Gastroesophageal sphincter (tissue), 4 donors: ENCODE results near the gene GLP2R. TPM values are rescaled to one million over a fixed set of nuclear protein-coding genes. Genes with fewer than 3 reads are reported as not detected.

Experiments used
- ATAC-seq: fragments of 150-250 bp; one replicate; pipeline ENCODE4 v1.9.1; 2016; ENCODE audit warnings: mild to moderate bottlenecking, moderate library complexity
- H3K27ac ChIP-seq, 4 donors: fragments of 200-600 bp; sonication (generic) in 3 of 4; 1 replicate in 3 of 4; 2 replicates in 1 of 4; pipeline ENCODE4 v1.5.1; 2016 to 2019
- H3K27me3 ChIP-seq: fragments of 200-600 bp; sonication (generic); one replicate; pipeline ENCODE4 v1.5.1; 2019
- H3K36me3 ChIP-seq, 2 donors: fragments of 200-600 bp; sonication (generic); one replicate each; pipeline ENCODE4 v1.5.1; 2019; ENCODE audit warnings: control low read depth in 1 of 2
- H3K4me1 ChIP-seq, 3 donors: fragments of 200-600 bp; sonication (generic); 1 replicate in 2 of 3; 2 replicates in 1 of 3; pipeline ENCODE4 v1.5.1; 2016 to 2019; ENCODE audit warnings: control low read depth in 2 of 3
- H3K4me3 ChIP-seq, 2 donors: fragments of 200-600 bp; sonication (generic); one replicate each; pipeline ENCODE4 v1.5.1; 2019; ENCODE audit warnings: mild to moderate bottlenecking in 1 of 2, moderate library complexity in 1 of 2
- H3K9me3 ChIP-seq, 3 donors: fragments of 200-600 bp; sonication (generic); one replicate each; pipeline ENCODE4 v1.5.1; 2017 to 2019; ENCODE audit warnings: control low read depth in 2 of 3
- CTCF ChIP-seq, 4 experiments: fragments of 200-600 bp in 2 of 4; fragments of 450-650 bp in 2 of 4; sonication (generic) in 1 of 4; IDR thresholded peaks; one replicate each; pipeline ENCODE4 v1.5.1; 2017 to 2019; ENCODE audit warnings: antibody characterized with exemption in 4 of 4, mild to moderate bottlenecking in 2 of 4, moderate library complexity in 2 of 4
- EP300 ChIP-seq: sonication (generic); formaldehyde crosslinking; IDR thresholded peaks from one replicate; pipeline ENCODE4 v1.6.1; 2017; ENCODE audit warnings: antibody characterized with exemption, mild to moderate bottlenecking
- POLR2A ChIP-seq, 2 donors: fragments of 450-650 bp; IDR thresholded peaks; one replicate each; pipeline ENCODE4 v1.6.1; 2017; ENCODE audit warnings: antibody characterized with exemption in 2 of 2, mild to moderate bottlenecking in 2 of 2, moderate library complexity in 1 of 2
- POLR2AphosphoS5 ChIP-seq: sonication (generic); formaldehyde crosslinking; IDR thresholded peaks from one replicate; pipeline ENCODE4 v1.6.1; 2017; ENCODE audit warnings: antibody characterized with exemption
- WGBS, 2 donors: methylation state at CpG; one replicate each; pipeline ENCODE4 v1.1.5; 2018; ENCODE audit warnings: low coverage in 1 of 2; 5-methylcytosine and 5-hydroxymethylcytosine counted together
- total RNA-seq, 4 donors: library from RNA; depleted of rRNA; stranded (reverse); fragments of >200 nt; gene quantifications; one replicate each; pipeline ENCODE4 v1.1.0, GENCODE V29; 2016

Gene GLP2R
- total RNA-seq, 4 donors from 2014 or later = 7.2 to 14.5 (median 13.8) TPM

- no peaks in the 10 kb centered on the region for H3K27me3 ChIP-seq
- H3K4me1 ChIP-seq = no peaks in the 10 kb centered on the region
- peaks cover 0 to 19% (median 0%) of the 10 kb centered on the region in 3 donors for H3K9me3 ChIP-seq
- no peak overlapping the region for H3K27ac ChIP-seq
- TF ChIP-seq POLR2AphosphoS5 = no peak
- TF ChIP-seq POLR2A (IDR thresholded peaks at IDR 0.05) = no peak
- TF ChIP-seq CTCF (IDR thresholded peaks at IDR 0.05) = no peak
- TF ChIP-seq EP300 = no peak
- H3K36me3 ChIP-seq = no peaks in the 10 kb centered on the region
- H3K4me3 ChIP-seq = no peak overlapping the region
- no peak for ATAC-seq
- WGBS, 2 donors = 81 to 97% methylated on average over 6 of the region's 7 CpGs
These were observed 35.1 kb downstream of the GLP2R start for GRCh38 chr17:9860851-9861250.

DNA sequence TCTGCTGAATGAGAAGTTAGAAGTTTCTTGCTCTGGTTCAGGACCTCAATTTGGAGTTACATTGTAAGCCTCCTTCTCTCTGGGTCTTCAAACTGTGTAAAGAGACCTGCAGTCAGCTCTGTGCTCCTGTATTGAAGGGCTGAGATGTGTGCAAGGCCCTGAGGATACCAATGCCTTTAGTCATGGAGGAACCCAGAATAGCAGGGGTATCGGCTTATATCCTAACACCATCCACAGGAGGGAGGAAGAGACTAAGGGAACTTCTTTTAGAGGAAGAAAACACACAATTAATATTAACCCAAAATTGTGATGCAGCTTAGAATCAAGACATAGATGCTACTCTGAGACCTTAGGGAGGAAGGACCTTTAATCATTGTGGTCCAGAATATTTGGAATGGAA, 36.5 kb downstream of the GLP2R start:
- TF ChIP-seq POLR2AphosphoS5 = no peak
- no peak for TF ChIP-seq POLR2A (IDR thresholded peaks at IDR 0.05)
- no peak for TF ChIP-seq CTCF (IDR thresholded peaks at IDR 0.05)
- no peak for TF ChIP-seq EP300
- Histone ChIP-seq H3K9me3 (peaks cover 0 to 19% (median 0%) of the 10 kb centered on the region in 3 donors), H3K4me1 (no peaks in the 10 kb centered on the region), H3K36me3 (no peaks in the 10 kb centered on the region), H3K4me3 (no peak overlapping the region), H3K27ac (no peak overlapping the region), H3K27me3 (no peaks in the 10 kb centered on the region)
- ATAC-seq = no peak
- WGBS, 2 donors = no CpG with 5 or more reads among the region's 1 CpG

- Histone ChIP-seq H3K4me1 (no peaks in the 10 kb centered on the region), H3K36me3 (no peaks in the 10 kb centered on the region), H3K9me3 (peaks cover 0 to 19% (median 0%) of the 10 kb centered on the region in 3 donors), H3K27ac (no peak overlapping the region), H3K4me3 (no peak overlapping the region), H3K27me3 (no peaks in the 10 kb centered on the region)
- WGBS, 2 donors = 50% methylated on average over 4 of the region's 4 CpGs; no CpG with 5 or more reads in 1 of the 2 donors
- no peak for ATAC-seq
- TF ChIP-seq POLR2A (IDR thresholded peaks at IDR 0.05) = no peak
These were observed 37.2 kb downstream of the GLP2R start for GRCh38 chr17:9862949-9863348.

- TF ChIP-seq EP300 (no peak), POLR2AphosphoS5 (no peak), CTCF (IDR thresholded peaks at IDR 0.05) (no peak), POLR2A (IDR thresholded peaks at IDR 0.05) (no peak)
- Histone ChIP-seq H3K27me3 (no peaks in the 10 kb centered on the region), H3K4me3 (no peak overlapping the region), H3K27ac (no peak overlapping the region), H3K9me3 (peaks cover 0 to 15% (median 0%) of the 10 kb centered on the region in 3 donors), H3K4me1 (no peaks in the 10 kb centered on the region), H3K36me3 (no peaks in the 10 kb centered on the region)
- no peak for ATAC-seq
- WGBS, 2 donors = 80 to 100% methylated on average over 1 of the region's 1 CpG
These were observed 39.9 kb downstream of the GLP2R start for GRCh38 chr17:9865586-9865985.

DNA sequence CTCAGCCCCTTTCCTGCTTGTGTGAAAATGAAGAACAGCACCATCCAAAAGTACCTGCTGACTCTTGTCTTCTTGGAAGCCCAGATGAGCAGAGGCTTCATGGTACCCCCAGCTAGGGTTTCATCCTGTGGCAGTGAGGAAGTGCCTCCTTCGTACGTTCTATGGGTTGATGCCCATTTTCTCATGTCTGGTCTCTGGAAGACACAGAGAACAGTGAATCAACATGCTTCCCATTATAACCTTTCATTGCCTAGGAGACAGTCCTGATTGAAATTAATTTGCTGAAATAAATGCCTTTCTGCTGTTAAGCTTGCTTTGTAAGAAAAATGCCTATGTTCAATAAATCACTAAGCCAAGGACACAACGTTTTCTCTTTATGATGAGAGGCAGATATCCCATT, 42.8 kb downstream of the GLP2R start:
- no peaks in the 10 kb centered on the region for H3K36me3 ChIP-seq
- ATAC-seq = no peak
- TF ChIP-seq CTCF (IDR thresholded peaks at IDR 0.05) = no peak
- H3K27me3 ChIP-seq = no peaks in the 10 kb centered on the region
- no peaks in the 10 kb centered on the region for H3K9me3 ChIP-seq
- WGBS, 2 donors = 61 to 67% methylated on average over 3 of the region's 3 CpGs
- peaks cover 0 to 6% (median 0%) of the 10 kb centered on the region in 3 donors for H3K4me1 ChIP-seq
- H3K27ac ChIP-seq = no peak overlapping the region
- no peak overlapping the region for H3K4me3 ChIP-seq
